Measurements from ENCODE around the gene ZNF358.

- TF ChIP-seq CTCF (IDR thresholded peaks at IDR 0.05), result no peak
- TF ChIP-seq POLR2A (IDR thresholded peaks at IDR 0.05), result peak; percentile 59
Measured at GRCh38 chr19:7533925-7534480, 18.1 kb downstream of the ZNF358 start.

Measured in right lobe of liver (tissue), 4 donors.